Natural killer cell (primary cell): Measurements from ENCODE around the gene SMIM38. TPM values are rescaled to one million over a fixed set of nuclear protein-coding genes. Genes with fewer than 3 reads are reported as not detected.

Source experiments
- ATAC-seq, 3 donors: fragments of 150-1000 bp in 2 of 3; fragments of 200-7000 bp in 1 of 3; cut with Tn5 transposase; 1 replicate in 1 of 3; 2 replicates in 2 of 3; pipeline ENCODE4 v1.10.0; 2021; ENCODE audit warnings: mild to moderate bottlenecking in 2 of 3, moderate library complexity in 2 of 3
- DNase-seq, 2 donors: peaks; one replicate each; pipeline versions ENCODE4 v3.0.0 to v3.0.0-alpha.2; 2013 to 2021; ENCODE audit warnings: mixed read lengths in 1 of 2
- H3K27ac ChIP-seq: one replicate; pipeline ENCODE4 v1.5.1; 2013; ENCODE audit warnings: mild to moderate bottlenecking, low read length
- H3K27me3 ChIP-seq: one replicate; pipeline ENCODE4 v1.6.1; 2013; ENCODE audit warnings: low read length; ENCODE audit not compliant: control insufficient read depth, insufficient read depth
- H3K36me3 ChIP-seq: one replicate; pipeline ENCODE4 v1.6.1; 2013; ENCODE audit warnings: low read length; ENCODE audit not compliant: control insufficient read depth, insufficient read depth
- H3K4me1 ChIP-seq: one replicate; pipeline ENCODE4 v1.6.1; 2013; ENCODE audit warnings: low read length; ENCODE audit not compliant: control insufficient read depth, insufficient read depth
- H3K4me3 ChIP-seq: one replicate; pipeline ENCODE4 v1.5.1; 2013; ENCODE audit warnings: low read length
- H3K9me3 ChIP-seq: one replicate; pipeline ENCODE4 v1.6.1; 2013; ENCODE audit warnings: low read length; ENCODE audit not compliant: control insufficient read depth, insufficient read depth
- H3K27ac Mint-ChIP-seq, 2 donors: one replicate each; pipeline ENCODE4 v1.8.0; 2022; ENCODE audit warnings: mild to moderate bottlenecking in 2 of 2, mixed read lengths in 2 of 2, moderate library complexity in 1 of 2
- H3K27me3 Mint-ChIP-seq, 2 donors: one replicate each; pipeline ENCODE4 v1.8.0; 2022; ENCODE audit warnings: low read depth in 2 of 2, mixed read lengths in 2 of 2
- H3K36me3 Mint-ChIP-seq: one replicate; pipeline ENCODE4 v1.8.0; 2022; ENCODE audit warnings: mixed read lengths
- H3K4me1 Mint-ChIP-seq, 2 donors: one replicate each; pipeline ENCODE4 v1.8.0; 2022; ENCODE audit warnings: mixed read lengths in 2 of 2
- H3K4me3 Mint-ChIP-seq: one replicate; pipeline ENCODE4 v1.8.0; 2022; ENCODE audit warnings: mild to moderate bottlenecking, moderate library complexity, mixed read lengths
- H3K9me3 Mint-ChIP-seq, 2 donors: one replicate each; pipeline ENCODE4 v1.8.0; 2022; ENCODE audit warnings: mixed read lengths in 2 of 2
- WGBS: methylation state at CpG from one replicate; pipeline ENCODE4 v1.1.7; 2013; ENCODE audit warnings: missing lambda C conversion rate; ENCODE audit not compliant: insufficient coverage; 5-methylcytosine and 5-hydroxymethylcytosine counted together
- intact Hi-C: fragments of 100-400 bp; cut with micrococcal nuclease; formaldehyde crosslinking; loops from one replicate; pipeline ENCODE4 v1.14.2; 2022
- total RNA-seq, 4 donors: library from RNA; stranded (reverse); fragments of 120-200 nt in 1 of 4; gene quantifications; one replicate each; pipeline versions ENCODE4 v1.2.3 to v1.2.4, GENCODE V29; 2013 to 2022
- TF ChIP-seq, protein P1 (sequence below): fragments of 200-600 bp; IDR thresholded peaks from one replicate; pipeline ENCODE4 v1.8.0; 2022; ENCODE audit warnings: antibody characterized with exemption

SMIM38 gene
- total RNA-seq, 3 donors from 2014 or later (not counting 1 experiment from before 2014, with no cell fraction given), result 0.23 to 0.42 (median 0.40) TPM

DNA sequence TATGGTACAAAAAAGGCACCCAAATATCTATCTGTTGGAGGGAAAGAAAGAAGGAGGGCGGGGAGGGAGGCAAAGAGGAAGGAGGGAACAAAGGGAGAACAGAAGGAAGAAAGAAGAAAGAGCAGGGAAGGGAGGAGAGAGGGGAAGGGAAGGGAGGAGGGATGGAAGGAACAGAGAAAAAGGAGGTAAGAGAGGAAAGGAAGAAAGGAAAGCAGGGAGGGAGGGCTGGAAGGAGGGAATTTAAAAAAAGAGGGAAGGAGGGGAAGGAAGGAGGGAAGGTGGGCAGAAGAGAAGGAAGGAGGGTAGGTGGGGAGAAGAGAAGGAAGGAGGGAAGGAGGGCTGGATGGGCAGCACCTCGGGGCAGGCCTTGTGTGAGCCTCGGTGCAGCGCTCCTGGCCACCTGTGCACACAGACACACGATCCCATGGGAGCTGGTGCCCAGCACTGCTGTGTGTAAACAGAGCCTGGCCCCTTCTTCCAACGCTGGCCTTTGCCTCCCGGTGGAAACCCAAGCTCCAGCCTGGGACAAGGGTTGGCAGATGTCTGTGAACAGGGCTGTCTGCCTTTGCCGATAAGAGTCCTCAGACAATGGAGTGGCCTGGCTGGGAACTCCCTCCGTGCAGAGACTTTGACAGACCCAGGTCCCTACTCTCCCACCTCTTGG, 23.2 kb downstream of the SMIM38 start:
- H3K4me3 Mint-ChIP-seq, result no peak overlapping the region
- H3K9me3 ChIP-seq, result no peaks in the 10 kb centered on the region
- peaks cover 0 to 4% of the 10 kb centered on the region in 2 donors for H3K27me3 Mint-ChIP-seq
- no peaks in the 10 kb centered on the region for H3K4me1 Mint-ChIP-seq
- no peaks in the 10 kb centered on the region for H3K4me1 ChIP-seq
- no peaks in the 10 kb centered on the region for H3K36me3 ChIP-seq
- no peaks in the 10 kb centered on the region for H3K9me3 Mint-ChIP-seq
- no peaks in the 10 kb centered on the region for H3K36me3 Mint-ChIP-seq
- H3K27ac ChIP-seq, result no peak overlapping the region
- H3K27me3 ChIP-seq, result no peaks in the 10 kb centered on the region
- TF ChIP-seq, protein P1, sequence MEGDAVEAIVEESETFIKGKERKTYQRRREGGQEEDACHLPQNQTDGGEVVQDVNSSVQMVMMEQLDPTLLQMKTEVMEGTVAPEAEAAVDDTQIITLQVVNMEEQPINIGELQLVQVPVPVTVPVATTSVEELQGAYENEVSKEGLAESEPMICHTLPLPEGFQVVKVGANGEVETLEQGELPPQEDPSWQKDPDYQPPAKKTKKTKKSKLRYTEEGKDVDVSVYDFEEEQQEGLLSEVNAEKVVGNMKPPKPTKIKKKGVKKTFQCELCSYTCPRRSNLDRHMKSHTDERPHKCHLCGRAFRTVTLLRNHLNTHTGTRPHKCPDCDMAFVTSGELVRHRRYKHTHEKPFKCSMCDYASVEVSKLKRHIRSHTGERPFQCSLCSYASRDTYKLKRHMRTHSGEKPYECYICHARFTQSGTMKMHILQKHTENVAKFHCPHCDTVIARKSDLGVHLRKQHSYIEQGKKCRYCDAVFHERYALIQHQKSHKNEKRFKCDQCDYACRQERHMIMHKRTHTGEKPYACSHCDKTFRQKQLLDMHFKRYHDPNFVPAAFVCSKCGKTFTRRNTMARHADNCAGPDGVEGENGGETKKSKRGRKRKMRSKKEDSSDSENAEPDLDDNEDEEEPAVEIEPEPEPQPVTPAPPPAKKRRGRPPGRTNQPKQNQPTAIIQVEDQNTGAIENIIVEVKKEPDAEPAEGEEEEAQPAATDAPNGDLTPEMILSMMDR, result no peak
- ATAC-seq (no peak), DNase-seq (no peak)
- no peak overlapping the region for H3K27ac Mint-ChIP-seq
- H3K4me3 ChIP-seq, result no peak overlapping the region
- 84% methylated on average over 9 of the region's 9 CpGs for WGBS
- intact Hi-C loops, result no loop called here

DNA sequence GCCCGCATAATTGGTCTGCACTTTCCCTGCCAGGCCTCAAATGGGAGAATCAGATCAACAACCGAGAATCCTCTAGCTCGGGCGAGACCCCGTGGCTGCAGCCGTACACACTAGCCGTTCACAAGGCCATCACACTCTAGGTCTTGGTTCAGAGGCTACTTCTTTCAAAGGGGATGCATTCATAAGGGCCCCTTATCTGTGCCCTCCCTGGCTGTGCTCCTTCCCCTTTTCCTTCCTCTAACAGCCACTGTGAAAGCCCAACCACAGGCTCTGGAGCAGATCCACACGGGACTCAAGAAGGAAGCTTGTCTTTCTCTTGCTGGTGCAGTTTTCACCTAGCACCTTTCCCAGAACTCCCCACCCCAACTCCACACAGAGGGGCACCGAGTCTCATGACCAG, 24.5 kb downstream of the SMIM38 start:
- Mint-ChIP-seq H3K9me3 (no peaks in the 10 kb centered on the region), H3K36me3 (no peaks in the 10 kb centered on the region), H3K4me1 (no peaks in the 10 kb centered on the region), H3K4me3 (no peak overlapping the region), H3K27ac (no peak overlapping the region), H3K27me3 (peaks cover 0 to 4% of the 10 kb centered on the region in 2 donors)
- no peak for ATAC-seq
- 49% methylated on average over 9 of the region's 9 CpGs for WGBS
- no peak overlapping the region for H3K27ac ChIP-seq
- H3K36me3 ChIP-seq, result no peaks in the 10 kb centered on the region
- intact Hi-C loops, result no loop called here
- no peak for DNase-seq
- TF ChIP-seq, protein P1, result no peak
- H3K9me3 ChIP-seq, result no peaks in the 10 kb centered on the region
- no peaks in the 10 kb centered on the region for H3K27me3 ChIP-seq
- no peak overlapping the region for H3K4me3 ChIP-seq
- H3K4me1 ChIP-seq, result no peaks in the 10 kb centered on the region

DNA sequence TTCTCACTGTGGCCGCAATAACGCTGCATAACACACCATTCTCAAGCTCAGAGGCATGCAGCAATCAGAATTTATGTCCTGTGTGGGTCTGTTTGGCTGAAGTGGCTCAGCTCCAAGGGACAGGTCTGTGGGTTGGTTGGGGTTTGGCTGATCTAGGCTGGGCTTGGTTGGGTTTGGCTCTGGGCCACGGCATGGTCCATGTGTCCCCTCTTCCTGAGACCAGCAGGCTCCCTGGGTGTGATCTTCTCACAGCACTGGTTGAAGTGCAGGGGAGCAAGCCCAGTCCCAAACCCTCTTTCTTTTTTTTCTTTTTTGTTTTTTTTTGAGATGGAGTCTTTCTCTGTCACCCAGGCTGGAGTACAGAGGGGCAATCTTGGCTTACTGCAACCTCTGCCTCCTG, 25.0 kb downstream of the SMIM38 start:
- TF ChIP-seq, protein P1, result no peak
- intact Hi-C loops, result no loop called here
- H3K4me3 Mint-ChIP-seq, result no peak overlapping the region
- no peak for DNase-seq
- H3K27me3 Mint-ChIP-seq, result peaks cover 0 to 4% of the 10 kb centered on the region in 2 donors
- H3K27ac Mint-ChIP-seq, result no peak overlapping the region
- Histone ChIP-seq H3K36me3 (no peaks in the 10 kb centered on the region), H3K27ac (no peak overlapping the region), H3K27me3 (no peaks in the 10 kb centered on the region), H3K4me3 (no peak overlapping the region), H3K4me1 (no peaks in the 10 kb centered on the region), H3K9me3 (no peaks in the 10 kb centered on the region)
- no peak for ATAC-seq
- no peaks in the 10 kb centered on the region for H3K4me1 Mint-ChIP-seq
- WGBS, result 55% methylated on average over 1 of the region's 3 CpGs
- H3K9me3 Mint-ChIP-seq, result no peaks in the 10 kb centered on the region
- H3K36me3 Mint-ChIP-seq, result no peaks in the 10 kb centered on the region

DNA sequence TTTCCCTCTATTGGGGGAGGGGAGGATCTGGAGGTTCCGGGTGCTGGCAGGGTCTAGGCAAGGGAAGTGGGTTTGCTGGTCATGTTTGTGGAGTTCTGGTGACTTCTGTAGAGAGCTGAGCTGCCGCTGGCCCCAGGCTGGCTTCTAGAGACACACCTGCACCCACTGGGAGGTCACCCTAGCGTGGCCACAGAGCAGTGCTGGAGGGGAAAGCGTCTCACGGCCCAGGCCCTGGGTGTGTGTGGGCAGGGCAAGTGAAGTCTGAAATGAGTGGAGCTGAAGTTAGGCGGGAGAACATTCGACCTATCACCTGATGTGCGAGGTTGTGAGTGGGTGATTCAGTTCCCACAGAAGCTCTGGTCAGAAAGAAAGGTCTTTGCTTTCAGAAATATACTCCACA, 27.9 kb downstream of the SMIM38 start:
- Histone ChIP-seq H3K4me3 (no peak overlapping the region), H3K27ac (no peak overlapping the region), H3K36me3 (no peaks in the 10 kb centered on the region), H3K27me3 (no peaks in the 10 kb centered on the region), H3K9me3 (peaks cover 4% of the 10 kb centered on the region), H3K4me1 (no peaks in the 10 kb centered on the region)
- H3K27ac Mint-ChIP-seq, result no peak overlapping the region
- H3K4me3 Mint-ChIP-seq, result no peak overlapping the region
- no peaks in the 10 kb centered on the region for H3K4me1 Mint-ChIP-seq
- H3K27me3 Mint-ChIP-seq, result peaks cover 0 to 4% of the 10 kb centered on the region in 2 donors
- 48% methylated on average over 8 of the region's 8 CpGs for WGBS
- intact Hi-C loops, result no loop called here
- TF ChIP-seq, protein P1, result no peak
- ATAC-seq, result no peak
- H3K9me3 Mint-ChIP-seq, result no peaks in the 10 kb centered on the region
- H3K36me3 Mint-ChIP-seq, result no peaks in the 10 kb centered on the region
- DNase-seq, result no peak
